ENCODE measurements around the gene TMTC1.
A peak's percentile ranks its signal among the peaks of the same experiment; 100 is the strongest.

Gene TMTC1

DNA sequence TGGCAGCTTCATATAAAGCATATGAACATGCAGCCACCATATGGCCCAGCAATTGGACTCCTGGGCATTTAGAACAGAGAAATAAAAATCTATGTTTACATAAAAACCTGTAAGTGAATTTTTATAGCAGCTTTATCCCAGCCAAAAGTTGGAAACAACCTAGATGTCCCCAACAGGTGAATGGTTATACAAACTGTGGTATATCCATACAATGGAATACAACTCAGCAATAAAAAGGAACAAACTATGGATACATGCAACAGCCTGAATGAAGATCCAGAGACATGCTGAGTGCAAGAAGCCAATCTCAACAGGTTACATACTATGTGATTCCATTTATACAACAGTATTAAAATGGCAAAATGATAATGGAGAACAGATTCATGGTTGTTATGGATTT lies 3.7 kb downstream of the TMTC1 start:
- no peak for DNase-seq

DNA sequence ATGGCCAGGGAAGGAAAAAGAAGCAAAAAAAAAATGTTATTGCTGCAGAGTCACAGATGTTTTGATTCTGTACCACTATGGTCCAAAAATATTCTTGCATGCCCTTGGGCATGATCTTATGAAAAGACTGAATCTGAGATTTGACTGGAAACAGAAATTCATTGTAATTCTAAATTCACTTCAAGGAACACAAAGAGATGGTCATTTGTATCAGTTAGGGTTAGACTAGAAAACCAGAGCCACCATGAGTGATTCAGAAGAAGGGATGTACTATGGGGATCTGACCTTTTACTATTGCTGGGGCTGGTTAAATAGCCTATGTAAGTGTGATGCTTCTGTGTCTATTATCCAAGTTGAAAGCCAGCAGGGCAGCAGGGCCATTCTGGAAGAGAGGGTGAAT lies 5.2 kb downstream of the TMTC1 start:
- DNase-seq, result no peak

DNA sequence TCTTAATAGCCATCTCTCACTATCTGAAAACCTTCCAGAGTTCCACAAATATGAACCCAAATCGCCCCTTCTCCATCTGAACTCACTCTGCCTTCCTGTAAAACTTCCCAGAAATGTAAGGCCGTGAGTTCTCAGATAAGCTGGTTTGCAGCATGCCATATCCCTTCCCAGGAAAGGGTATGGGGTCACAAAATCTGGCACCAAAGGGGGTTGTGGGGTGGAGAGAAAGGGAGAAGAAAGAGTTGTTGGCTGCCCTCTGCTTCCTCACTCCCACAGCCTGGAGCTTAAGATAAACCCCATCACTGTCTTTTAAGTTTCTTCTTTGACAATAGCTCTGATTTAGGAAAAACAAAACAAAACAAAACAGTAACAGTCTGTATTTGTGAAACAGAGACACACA lies 10.7 kb downstream of the TMTC1 start:
- DNase-seq, result no peak

DNA sequence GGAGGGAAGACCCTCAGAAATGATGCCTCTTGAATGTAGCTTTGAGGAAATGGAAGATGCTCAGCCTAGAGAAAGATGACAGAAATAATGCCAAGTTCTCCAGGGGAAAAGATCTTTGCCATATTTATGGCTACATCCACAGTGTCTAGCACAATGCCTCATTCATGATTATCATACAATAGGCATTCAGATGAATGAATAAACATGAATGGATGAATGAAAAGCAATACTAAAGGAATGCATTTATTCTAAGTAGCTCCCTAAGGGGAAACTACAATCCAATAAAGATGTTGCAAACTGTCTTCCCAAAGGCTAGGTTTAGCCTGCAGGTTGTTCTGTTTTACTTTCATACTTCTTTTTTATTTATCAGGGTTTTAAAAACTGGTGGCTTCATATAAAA lies 12.0 kb downstream of the TMTC1 start:
- no peak for DNase-seq

DNA sequence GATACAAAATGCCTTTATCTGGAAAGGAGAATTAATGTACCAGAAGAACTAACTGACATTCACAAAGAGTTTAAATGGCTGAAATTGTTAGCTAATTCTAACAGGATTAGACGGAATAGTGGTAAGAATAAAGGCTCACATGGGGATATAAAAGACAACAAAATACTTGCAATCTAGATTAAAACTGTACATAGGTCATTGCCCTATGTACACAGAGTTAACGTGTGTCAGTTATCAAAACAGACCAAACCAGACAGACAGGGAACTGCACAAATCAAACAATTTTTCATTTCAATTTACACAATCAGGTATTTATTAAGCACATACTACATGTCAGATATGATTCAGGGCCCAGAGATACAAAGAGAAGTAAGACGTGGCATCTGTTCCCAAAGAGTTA lies 12.6 kb downstream of the TMTC1 start:
- DNase-seq, result no peak

DNA sequence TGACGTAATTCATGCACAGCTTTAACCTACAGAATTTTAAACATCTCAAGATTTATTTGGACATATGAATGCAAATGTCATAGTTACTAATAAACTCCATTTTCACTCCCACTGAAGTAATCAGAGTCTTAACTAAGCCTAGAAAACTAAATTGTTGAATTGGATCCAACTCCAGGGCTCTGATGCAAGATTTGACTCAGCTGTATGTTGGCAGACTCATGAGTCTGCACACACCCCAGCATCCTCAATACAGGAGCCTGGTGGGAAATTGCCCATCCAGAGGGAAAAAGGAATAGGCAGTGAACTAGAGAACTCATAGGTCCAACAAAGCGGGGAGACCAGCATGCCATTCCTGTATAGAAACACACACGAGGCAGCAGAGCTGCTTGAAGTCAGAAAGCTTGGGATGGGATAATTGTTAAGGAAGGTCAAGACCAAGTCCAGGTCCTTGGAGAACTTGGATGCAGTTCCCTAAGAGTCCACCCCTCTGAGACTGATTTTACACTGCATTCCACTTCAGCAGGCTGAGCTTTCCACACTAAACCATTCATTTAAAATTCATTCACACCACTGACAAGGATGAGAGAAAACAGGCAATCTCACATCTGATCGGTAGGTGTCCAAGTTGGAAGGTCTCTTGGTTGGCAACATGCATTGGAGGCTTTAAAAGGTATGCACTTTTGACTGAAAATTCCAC lies 14.4 kb downstream of the TMTC1 start:
- no peak for DNase-seq

DNA sequence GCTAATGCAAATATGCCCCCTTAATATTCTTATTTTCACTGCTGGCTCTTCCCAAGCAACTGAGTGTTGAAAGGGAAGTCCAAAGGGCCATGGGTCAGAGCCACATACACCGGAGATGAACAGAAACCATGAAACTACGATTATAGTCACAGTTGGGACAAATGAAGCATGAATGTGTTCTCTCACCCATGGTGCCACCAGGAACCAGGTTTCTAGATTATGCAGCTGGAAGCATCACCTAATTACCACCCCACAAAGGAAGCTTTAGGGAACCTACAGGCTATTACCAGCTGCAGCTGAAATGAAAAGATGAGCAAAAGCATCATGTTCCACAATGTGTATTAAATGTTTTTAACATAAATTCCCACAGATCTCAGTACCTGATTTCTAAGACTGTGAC lies 15.4 kb downstream of the TMTC1 start:
- DNase-seq, result peak in 1 of 3 donors; percentile 6

DNA sequence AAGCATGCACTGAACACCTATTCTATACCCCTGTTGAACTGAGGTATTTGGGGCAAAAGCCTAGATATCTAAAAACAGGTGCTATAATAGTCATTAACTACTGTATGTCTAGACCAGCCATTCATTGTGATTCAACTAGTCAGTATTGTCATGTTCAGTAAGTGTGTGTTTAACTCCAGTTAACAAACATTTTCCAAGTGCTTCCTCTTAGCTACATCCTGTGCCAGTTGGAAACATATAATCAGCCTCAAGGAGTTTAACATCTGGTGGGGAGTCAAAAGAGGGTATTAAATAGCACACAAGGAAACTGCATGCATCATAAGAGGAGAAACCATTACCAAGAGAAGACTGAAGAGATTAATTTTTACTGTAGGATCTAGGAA lies 20.4 kb downstream of the TMTC1 start:
- no peak for DNase-seq

DNA sequence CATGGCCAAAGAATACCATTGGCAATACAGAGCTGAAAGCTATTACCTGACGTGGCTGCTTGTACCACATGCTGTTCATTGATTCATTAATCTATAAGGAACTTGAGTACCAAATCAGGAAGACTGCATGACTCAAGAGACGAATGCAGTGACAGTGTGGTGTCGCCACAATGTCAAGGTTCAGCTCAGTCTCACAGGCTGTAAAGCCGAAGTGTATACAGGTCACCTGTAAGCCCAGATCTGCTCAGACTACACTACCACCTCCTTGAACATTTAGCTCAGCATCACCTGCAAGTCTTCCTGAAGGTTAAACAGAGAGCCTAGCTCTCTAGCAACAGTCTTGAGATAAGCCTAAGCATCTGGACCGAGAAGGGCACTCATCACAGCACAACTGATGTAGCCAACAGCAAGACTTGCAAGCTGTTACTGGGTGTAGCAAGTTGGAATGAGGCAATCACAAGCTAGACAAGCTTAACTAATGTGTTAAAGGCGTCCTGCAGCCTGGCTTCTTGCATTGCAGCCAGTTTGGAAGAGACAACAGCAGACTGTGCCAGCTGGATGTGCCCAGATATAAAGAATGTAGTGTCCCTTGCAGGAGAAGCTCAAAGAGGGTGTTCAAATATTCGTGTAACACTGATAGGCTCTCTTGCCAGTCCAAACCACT lies 21.0 kb downstream of the TMTC1 start:
- DNase-seq, result no peak

DNA sequence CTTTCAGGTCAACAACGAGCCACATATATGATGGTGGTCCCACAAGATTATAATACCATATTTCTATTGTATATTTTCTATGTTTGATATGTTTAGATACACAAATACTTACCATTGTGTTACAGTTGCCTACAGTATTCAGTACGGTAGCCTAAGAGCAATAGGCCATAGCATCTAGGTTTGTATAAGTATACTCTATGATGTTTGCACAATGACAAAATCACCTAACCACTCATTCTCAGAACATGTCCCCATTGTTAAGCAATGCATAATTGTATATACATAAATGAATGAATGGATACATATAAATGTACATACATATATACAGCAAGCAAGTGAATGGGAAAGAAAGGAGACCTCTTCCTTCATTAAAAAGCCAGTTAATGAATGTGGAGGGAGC lies 23.8 kb downstream of the TMTC1 start:
- DNase-seq, result no peak

DNA sequence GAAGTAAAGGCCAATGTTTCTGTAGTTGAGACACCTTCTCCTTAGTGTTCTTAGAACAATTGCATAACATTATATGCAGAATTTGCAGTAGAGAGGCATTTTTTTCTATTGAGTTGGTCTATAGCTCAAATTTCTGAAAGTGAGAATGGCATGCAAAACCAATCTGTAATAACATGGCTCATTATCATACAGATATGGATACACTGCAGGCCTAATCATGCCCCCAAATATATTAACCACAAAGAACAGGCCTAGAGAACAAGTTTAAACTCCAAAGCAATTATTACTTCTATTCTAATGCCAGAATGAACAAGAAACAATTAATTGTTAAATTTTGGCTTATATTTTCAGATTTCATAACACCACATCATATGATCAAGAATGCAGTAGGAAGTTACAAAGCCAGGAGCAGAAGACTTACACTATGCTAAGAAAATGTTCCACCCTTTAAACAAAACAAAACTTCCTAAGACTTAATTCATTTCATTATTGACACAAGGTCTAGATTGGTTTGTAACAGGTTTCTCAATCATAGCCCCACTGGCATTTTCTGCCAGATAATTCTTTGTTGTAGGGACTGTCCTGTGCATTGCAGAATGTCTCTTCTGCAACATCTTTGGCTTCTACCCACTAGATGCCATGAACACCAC lies 26.9 kb downstream of the TMTC1 start:
- DNase-seq, result no peak

DNA sequence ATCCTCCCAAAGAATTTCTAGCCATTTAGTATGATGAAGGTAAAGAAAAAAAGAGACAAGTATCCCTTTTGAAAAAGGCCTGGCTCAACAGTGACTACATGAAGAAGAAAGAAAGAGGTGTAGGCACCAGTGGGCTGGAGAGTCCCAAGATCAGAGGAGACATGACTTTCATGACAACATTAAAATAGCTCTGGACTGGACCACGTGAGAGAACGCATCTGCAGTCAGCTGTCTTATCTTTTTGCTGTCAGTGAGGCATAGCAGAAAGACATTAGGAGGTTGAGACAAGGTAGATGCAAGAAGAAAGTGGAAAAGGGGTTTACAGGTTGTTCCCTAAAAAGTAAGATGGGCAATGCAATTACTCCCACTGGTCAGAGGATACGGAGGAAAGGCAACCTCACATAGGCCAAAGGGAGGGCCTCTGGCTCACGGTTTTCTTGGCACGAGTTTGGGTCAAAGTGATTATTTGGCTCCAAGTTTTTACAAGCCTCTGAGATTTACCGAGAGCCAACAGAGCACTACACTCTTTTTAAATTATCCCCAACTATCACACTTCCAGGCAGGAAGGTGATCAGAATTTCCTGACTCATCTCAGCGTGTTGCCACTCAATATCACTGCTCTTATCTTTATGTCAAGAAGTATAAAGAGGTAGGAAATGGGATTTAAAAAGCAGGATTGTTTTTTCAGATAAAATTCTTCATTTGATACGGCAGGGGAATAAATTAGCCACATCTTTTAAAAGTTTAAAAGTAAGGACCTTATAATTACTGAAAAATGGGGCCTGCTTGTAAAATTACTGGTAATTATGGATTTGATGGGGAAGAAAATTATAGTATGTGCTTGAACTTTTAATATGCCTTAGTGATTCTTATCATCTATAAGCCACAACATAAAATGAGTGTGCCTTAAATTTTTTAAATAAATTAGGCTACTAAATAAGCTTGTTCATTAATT lies 29.2 kb downstream of the TMTC1 start:
- no peak for DNase-seq

DNA sequence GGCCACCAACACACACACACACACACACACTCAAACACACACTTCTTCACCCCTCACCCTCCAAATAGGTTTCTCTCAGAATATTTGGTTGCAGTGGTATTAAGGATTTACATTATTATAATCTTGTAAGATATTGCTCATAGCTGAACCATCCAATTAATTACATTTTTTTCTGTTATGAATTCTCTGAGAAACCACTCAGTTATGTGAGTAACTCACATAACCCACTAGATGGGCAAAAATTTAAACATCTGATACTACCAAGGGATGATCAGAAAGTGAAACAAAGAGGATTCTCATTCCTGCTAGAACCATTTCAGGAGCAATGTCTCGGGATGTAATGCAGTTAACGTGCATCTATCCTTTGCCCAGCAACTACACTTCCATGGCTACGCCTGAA lies 31.6 kb downstream of the TMTC1 start:
- DNase-seq, result no peak

DNA sequence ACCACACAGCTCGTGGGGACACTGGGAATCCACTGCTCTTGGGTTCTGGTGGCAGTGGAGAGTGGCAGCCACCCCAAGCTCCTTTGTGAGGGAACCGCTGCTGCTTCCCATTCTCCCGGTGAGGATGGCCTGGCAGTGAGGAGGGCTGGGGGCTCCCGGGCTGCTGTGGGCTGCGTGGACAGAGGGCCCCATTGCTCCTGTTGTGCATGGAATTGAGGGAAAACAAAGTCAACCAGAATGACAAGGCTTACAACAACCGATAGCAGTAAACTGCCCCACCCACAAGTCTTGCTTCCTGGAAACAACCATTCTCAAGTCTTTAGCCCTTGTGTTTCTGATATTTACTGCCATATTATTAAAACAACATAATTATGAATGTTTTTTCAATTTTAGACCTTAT lies 32.1 kb downstream of the TMTC1 start:
- DNase-seq, result no peak

DNA sequence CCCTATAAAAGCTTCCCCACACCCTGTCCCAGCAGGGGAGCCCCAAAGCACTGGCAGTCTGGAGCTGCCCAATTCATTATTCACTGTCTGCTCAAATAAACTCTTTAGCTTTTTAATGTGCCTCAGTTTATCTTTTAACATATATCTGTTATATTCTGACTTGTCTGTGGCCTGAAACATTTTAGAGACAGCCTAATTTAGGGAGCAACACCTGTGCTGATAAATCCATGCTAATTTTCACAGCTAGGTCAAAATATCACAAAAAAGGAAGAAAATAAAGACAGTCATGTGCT lies 32.9 kb downstream of the TMTC1 start:
- no peak for DNase-seq

DNA sequence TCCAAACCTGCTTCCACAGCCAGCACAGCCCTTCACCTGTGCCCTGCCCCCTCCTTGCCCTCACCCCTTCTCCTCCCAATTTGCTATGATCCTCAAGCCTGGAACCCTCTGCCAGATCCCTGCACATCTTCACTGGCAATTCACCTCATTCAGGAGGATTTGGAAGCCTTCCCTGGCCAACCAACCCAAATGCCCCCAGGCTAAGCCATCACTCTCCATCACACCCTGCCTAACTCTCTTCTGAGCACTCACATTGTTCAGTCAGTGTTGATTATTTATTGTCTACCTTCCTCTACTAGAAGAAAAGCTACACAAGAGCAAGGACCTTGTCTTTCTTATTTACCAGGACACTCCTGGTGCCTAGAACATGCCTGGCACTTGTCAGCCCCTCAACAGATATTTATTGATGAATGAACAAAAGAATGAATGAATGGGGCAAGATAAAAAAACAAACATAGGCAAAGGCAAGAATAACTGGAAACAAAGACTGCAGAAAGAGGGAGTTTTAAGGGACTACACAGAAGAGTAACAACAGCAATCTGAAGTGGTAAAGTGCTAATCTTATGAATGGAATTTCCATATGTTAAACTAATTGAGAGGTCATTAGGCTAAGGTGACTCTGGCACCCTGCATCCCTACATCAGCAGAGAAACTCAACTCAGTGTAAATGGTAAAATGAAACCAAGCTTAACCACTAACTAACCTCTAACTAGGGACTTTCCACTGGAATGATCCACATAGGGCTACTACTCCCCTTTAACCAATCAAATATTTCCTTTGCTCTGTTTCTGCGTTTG lies 33.4 kb downstream of the TMTC1 start:
- no peak for DNase-seq

DNA sequence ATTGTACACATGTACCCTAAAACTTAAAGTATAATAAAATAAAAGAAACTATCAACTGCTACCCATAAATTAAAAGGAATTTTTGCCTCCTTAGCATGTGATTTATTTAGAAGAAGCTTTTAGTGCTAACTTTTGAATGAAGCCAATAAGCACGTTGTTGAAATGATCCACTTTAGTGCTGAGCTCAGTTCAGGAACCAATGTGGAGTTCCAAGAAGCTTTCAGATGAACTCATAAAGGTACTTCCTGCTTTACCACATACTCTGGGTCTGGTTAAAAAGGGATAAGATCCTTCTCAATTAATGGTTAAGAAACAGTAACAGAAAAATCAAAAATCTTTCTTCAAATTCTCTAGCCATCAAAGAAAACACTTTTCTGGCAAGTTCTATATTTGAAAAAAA lies 39.4 kb downstream of the TMTC1 start:
- peak in 1 of 3 donors; percentile 6 for DNase-seq

DNA sequence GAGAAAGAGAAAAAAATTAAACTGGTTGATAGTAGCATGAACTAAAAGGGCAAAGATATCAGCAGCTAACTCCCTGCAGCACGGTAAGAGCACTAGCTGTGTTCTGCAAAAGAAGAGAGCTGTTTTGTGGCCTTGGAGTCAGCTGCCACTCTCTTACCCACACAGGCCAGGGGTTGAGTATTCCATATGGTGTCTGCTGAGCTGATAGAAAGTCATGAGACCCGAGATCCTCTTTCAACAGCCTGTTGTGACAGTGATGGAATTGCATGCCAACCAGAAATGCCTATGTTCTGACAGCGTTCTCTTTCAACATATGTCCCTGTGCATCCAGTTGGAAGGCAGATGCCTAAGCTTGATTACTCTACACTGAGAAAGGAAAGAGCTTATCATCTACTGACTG lies 39.9 kb downstream of the TMTC1 start:
- peak; percentile 20 to 63 (median 22) for DNase-seq

DNA sequence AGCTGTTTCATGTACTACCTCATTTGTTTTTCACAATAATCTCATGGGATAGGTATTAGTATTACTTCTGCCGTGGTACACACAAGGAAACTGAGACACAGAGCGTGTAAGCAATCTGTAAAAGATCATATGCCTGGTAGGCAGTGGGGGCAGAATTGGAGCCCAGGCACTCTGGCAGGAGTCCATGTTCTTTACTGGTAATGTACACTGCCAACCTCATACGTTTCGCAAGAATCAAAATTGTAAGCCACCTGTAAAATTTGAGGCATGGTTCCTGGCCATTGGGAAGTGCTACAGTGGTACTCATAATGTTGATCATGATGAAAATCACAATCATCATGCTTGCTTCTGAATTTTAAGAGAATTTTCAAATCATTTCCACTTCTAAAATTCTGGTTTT lies 40.7 kb downstream of the TMTC1 start:
- no peak for DNase-seq

DNA sequence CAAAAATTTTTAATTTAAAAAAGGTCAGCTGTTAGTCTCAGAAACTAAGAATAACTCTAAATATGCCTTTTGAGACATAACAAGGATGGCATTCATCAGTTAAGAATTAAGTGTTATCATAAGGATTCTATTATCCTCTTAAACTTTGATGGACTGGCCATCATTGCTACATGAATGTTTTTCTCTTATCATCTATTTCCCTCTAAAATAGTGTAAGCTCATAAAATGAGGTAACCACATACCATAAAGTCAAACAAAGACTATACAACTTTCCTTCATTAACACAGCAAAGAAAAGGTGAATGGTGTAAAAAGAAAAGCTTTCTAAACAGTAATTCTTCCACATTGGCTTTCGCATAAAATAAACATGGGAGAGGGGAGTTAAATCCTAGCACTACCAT lies 41.1 kb downstream of the TMTC1 start:
- no peak for DNase-seq

DNA sequence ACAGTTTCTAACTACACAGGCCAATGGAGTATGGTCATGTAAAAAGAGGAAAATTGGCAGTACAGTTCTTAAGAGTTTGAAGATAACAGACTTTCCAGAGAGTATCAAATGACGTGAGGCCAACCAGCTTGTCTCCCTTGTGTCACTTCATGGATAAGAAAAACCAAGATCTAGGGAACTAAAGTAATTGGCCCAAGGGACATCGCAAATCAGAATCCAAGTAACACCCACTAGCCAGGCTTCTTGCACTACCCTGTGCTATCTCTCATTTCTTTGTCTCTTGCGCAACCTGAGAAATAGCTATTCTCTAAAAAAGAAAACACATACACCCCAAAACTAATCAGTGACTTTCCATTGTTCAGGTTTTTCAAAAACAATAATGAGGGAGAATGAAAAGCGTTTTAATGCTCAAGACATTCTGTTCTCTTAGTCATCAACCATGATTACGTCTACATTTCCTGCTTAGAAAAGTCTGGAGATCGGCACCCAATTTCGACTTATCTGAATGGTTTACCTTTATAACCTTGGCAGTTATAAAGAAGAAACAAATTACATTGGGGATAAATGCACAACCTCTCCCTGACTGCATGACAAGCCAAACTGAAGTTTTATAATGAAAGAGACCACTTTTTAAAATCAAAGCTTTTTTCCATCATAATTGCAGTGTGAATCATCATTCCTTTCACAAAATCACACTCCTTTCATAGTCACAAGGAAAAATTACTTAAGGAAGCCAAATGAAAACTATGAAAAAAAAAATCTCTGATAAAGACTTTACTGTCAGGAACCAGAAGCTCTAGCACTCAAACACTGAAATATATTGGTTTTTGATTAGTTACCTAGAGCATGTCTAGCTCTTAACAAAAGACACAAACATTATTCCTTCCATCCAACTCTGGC lies 42.1 kb downstream of the TMTC1 start:
- no peak for DNase-seq
